NCI-H2227 (cell line): ENCODE data around the gene FAM163B.

ENCODE experiments used
- DNase-seq: peaks from one replicate; lab custom pipeline; 2025; ENCODE audit not compliant: unreplicated experiment; lab: John Stamatoyannopoulos, UW

FAM163B gene

GRCh38 chr9:133531293-133531692 is 77.9 kb downstream of the FAM163B start:
- DNase-seq = no peak

- no peak for DNase-seq
These were observed 79.3 kb downstream of the FAM163B start for GRCh38 chr9:133529874-133530273.

GRCh38 chr9:133529457-133529856 is 79.7 kb downstream of the FAM163B start:
- no peak for DNase-seq

- DNase-seq = no peak
These were observed 80.3 kb downstream of the FAM163B start for GRCh38 chr9:133528876-133529241.

- no peak for DNase-seq
These were observed 81.0 kb downstream of the FAM163B start for GRCh38 chr9:133528001-133528875.

- DNase-seq = no peak
These were observed 81.7 kb downstream of the FAM163B start for GRCh38 chr9:133527444-133527920.
